ENCODE results near the gene BCAR1. TPM values are rescaled to one million over a fixed set of nuclear protein-coding genes. Genes with fewer than 3 reads are reported as not detected.

The BCAR1 gene
- total and polyA plus RNA-seq, 2 of the 13 experiments (the other 11 are each of a cell fraction or from before 2014, with no cell fraction given), result 48.1 to 51.7 TPM

- TF ChIP-seq TFDP2 (CRISPR knock-in tag; IDR thresholded peaks at IDR 0.05), result no peak
- no peak for TF ChIP-seq GZF1 (CRISPR knock-in tag; IDR thresholded peaks at IDR 0.05)
- TF ChIP-seq ZBTB8A (CRISPR knock-in tag; IDR thresholded peaks at IDR 0.05; ENCODE audit: borderline replicate concordance, low read depth), result no peak
- no peak for TF ChIP-seq ZNF350 (CRISPR knock-in tag; IDR thresholded peaks at IDR 0.05; ENCODE audit: borderline replicate concordance, low read depth)
- peak; percentile 94; the same call in 1 of the 2 replicates for TF ChIP-seq ZBTB10 (CRISPR knock-in tag; IDR thresholded peaks at IDR 0.05; ENCODE audit: borderline replicate concordance)
- no peak for TF ChIP-seq ZNF749 (CRISPR knock-in tag; IDR thresholded peaks at IDR 0.05; ENCODE audit: borderline replicate concordance)
- TF ChIP-seq HNRNPLL (IDR thresholded peaks at IDR 0.05; ENCODE audit: low read depth, low read length, poor library complexity, severe bottlenecking), result peak; percentile 15
- TF ChIP-seq KAT2B (IDR thresholded peaks at IDR 0.05; ENCODE audit: borderline replicate concordance, low read depth, low read length), result no peak
- no peak for TF ChIP-seq ZNF7 (CRISPR knock-in tag; IDR thresholded peaks at IDR 0.05)
- TF ChIP-seq ZUFSP (CRISPR knock-in tag; IDR thresholded peaks at IDR 0.05; ENCODE audit: borderline replicate concordance), result no peak
- TF ChIP-seq NR1H2 (CRISPR knock-in tag; IDR thresholded peaks at IDR 0.05; ENCODE audit: borderline replicate concordance, low read depth), result no peak
- TF ChIP-seq MXD3 (CRISPR knock-in tag; IDR thresholded peaks at IDR 0.05), result no peak
- TF ChIP-seq ZNF484 (CRISPR knock-in tag; IDR thresholded peaks at IDR 0.05; ENCODE audit: borderline replicate concordance, low read depth), result no peak
- no peak for TF ChIP-seq HNRNPUL1 (IDR thresholded peaks at IDR 0.05; ENCODE audit: low read depth, low read length)
- TF ChIP-seq IRX3 (CRISPR knock-in tag; IDR thresholded peaks at IDR 0.05; ENCODE audit: borderline replicate concordance, low read depth), result no peak
- TF ChIP-seq YEATS4 (CRISPR knock-in tag; IDR thresholded peaks at IDR 0.05; ENCODE audit: borderline replicate concordance), result no peak
- TF ChIP-seq HMGXB4 (CRISPR knock-in tag; IDR thresholded peaks at IDR 0.05; ENCODE audit: borderline replicate concordance in 1 of 2, low read depth in 1 of 2), result no peak
- TF ChIP-seq RARA (CRISPR knock-in tag; IDR thresholded peaks at IDR 0.05), result peak; percentile 91
- TF ChIP-seq TEAD2 (CRISPR knock-in tag; IDR thresholded peaks at IDR 0.05), result no peak
- no peak for TF ChIP-seq CREBL2 (CRISPR knock-in tag; IDR thresholded peaks at IDR 0.05; ENCODE audit: borderline replicate concordance)
Observed at GRCh38 chr16:75238132-75238852, 13.1 kb downstream of the BCAR1 start (continued).

All from HepG2 (cell line).